Measurements from ENCODE around the gene PIK3CA.

DNA sequence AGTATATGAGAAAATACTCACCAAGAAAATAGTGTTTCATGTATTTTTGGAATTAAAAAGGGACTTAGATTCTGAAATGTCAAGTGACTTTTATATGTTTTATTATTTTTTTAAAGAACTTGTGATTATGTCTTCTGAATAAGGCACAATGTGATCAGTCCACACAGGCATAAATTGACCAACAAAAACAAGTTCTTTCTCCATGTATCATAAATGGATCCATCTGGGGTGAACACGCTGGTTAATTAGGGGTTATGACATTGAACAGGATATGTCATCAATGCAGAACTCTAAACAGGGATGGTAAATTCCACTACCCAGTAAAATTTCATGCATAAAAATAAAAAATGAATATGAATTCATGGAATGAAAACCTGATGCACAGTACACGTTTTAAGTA lies 31.3 kb upstream of the PIK3CA start:
- TF ChIP-seq CTCF (IDR thresholded peaks at IDR 0.05) (no peak), POLR2A (IDR thresholded peaks at IDR 0.05) (no peak), POLR2AphosphoS5 (IDR thresholded peaks at IDR 0.05) (no peak), EP300 (IDR thresholded peaks at IDR 0.05; ENCODE audit: low read depth) (no peak)
